Right atrium auricular region (tissue), 2 donors: ENCODE measurements around the gene BBOX1. TPM values are rescaled to one million over a fixed set of nuclear protein-coding genes. Genes with fewer than 3 reads are reported as not detected.

Source experiments
- DNase-seq: peaks from one replicate; pipeline ENCODE4 v3.0.0-alpha.2; 2019; ENCODE audit warnings: low spot score
- H3K27ac ChIP-seq, 2 donors: fragments of 200-600 bp; sonication (generic); 1 replicate in 1 of 2; 2 replicates in 1 of 2; pipeline ENCODE4 v1.5.1; 2016 to 2019
- H3K27me3 ChIP-seq, 2 donors: fragments of 200-600 bp; sonication (generic); one replicate each; pipeline versions ENCODE4 v1.5.1 to v1.6.0; 2017 to 2019
- H3K36me3 ChIP-seq: fragments of 200-600 bp; sonication (generic); one replicate; pipeline ENCODE4 v1.5.1; 2016
- H3K4me1 ChIP-seq, 2 donors: fragments of 200-600 bp; sonication (generic); one replicate each; pipeline versions ENCODE4 v1.5.1 to v1.6.0; 2017 to 2019
- H3K4me3 ChIP-seq, 2 donors: fragments of 200-600 bp; sonication (generic); 1 replicate in 1 of 2; 2 replicates in 1 of 2; pipeline ENCODE4 v1.5.1; 2017 to 2019; ENCODE audit warnings: mild to moderate bottlenecking in 1 of 2, moderate library complexity in 1 of 2
- H3K9me3 ChIP-seq, 2 donors: fragments of 200-600 bp; sonication (generic); one replicate each; pipeline ENCODE4 v1.5.1; 2019
- CTCF ChIP-seq, 2 donors: fragments of 200-600 bp; sonication (generic); IDR thresholded peaks; one replicate each; pipeline ENCODE4 v1.5.1; 2019; ENCODE audit warnings: antibody characterized with exemption in 2 of 2
- total RNA-seq, 2 donors: library from RNA; depleted of rRNA; stranded (reverse); fragments of >200 nt; gene quantifications; one replicate each; pipeline ENCODE4 v1.1.0, GENCODE V29; 2016

The BBOX1 gene
- total RNA-seq, 2 donors from 2014 or later, result not detected

GRCh38 chr11:27022659-27023251 is 17.9 kb upstream of the BBOX1 start:
- Histone ChIP-seq H3K9me3 (no peaks in the 10 kb centered on the region), H3K27me3 (no peaks in the 10 kb centered on the region), H3K4me1 (peaks cover 0 to 10% of the 10 kb centered on the region in 2 donors), H3K36me3 (no peaks in the 10 kb centered on the region), H3K4me3 (no peak overlapping the region), H3K27ac (no peak overlapping the region)
- no peak for TF ChIP-seq CTCF (IDR thresholded peaks at IDR 0.05)
- DNase-seq, result no peak

GRCh38 chr11:27024865-27025264 is 15.8 kb upstream of the BBOX1 start:
- no peaks in the 10 kb centered on the region for H3K36me3 ChIP-seq
- H3K9me3 ChIP-seq, result no peaks in the 10 kb centered on the region
- DNase-seq, result no peak
- TF ChIP-seq CTCF (IDR thresholded peaks at IDR 0.05), result no peak
- no peaks in the 10 kb centered on the region for H3K27me3 ChIP-seq
- no peak overlapping the region for H3K27ac ChIP-seq
- no peak overlapping the region for H3K4me3 ChIP-seq
- H3K4me1 ChIP-seq, result peaks cover 0 to 6% of the 10 kb centered on the region in 2 donors

GRCh38 chr11:27025312-27025955 is 15.2 kb upstream of the BBOX1 start:
- Histone ChIP-seq H3K36me3 (no peaks in the 10 kb centered on the region), H3K9me3 (no peaks in the 10 kb centered on the region), H3K27me3 (no peaks in the 10 kb centered on the region), H3K4me1 (peaks cover 0 to 6% of the 10 kb centered on the region in 2 donors), H3K27ac (no peak overlapping the region), H3K4me3 (no peak overlapping the region)
- no peak for TF ChIP-seq CTCF (IDR thresholded peaks at IDR 0.05)
- DNase-seq, result no peak

GRCh38 chr11:27025957-27026733 is 14.5 kb upstream of the BBOX1 start:
- no peak for TF ChIP-seq CTCF (IDR thresholded peaks at IDR 0.05)
- H3K9me3 ChIP-seq, result no peaks in the 10 kb centered on the region
- no peaks in the 10 kb centered on the region for H3K27me3 ChIP-seq
- H3K4me3 ChIP-seq, result no peak overlapping the region
- no peak overlapping the region for H3K27ac ChIP-seq
- H3K36me3 ChIP-seq, result no peaks in the 10 kb centered on the region
- DNase-seq, result no peak
- H3K4me1 ChIP-seq, result peaks cover 0 to 6% of the 10 kb centered on the region in 2 donors

- TF ChIP-seq CTCF (IDR thresholded peaks at IDR 0.05), result no peak
Observed at GRCh38 chr11:27028561-27028965, 12.1 kb upstream of the BBOX1 start.

More at GRCh38 chr11:27028561-27028965, 12.1 kb upstream of the BBOX1 start:
- no peak for DNase-seq
- no peaks in the 10 kb centered on the region for H3K27me3 ChIP-seq
- H3K4me1 ChIP-seq, result peaks cover 0 to 6% of the 10 kb centered on the region in 2 donors
- no peaks in the 10 kb centered on the region for H3K9me3 ChIP-seq
- H3K4me3 ChIP-seq, result no peak overlapping the region
- H3K36me3 ChIP-seq, result no peaks in the 10 kb centered on the region
- no peak overlapping the region for H3K27ac ChIP-seq
